HG02938 (cell line): ENCODE measurements around the gene ARL4A.

Source experiments
- ATAC-seq: cut with Tn5 transposase; IDR thresholded peaks from one replicate; pipeline ENCODE4 v1.9.1; 2021; ENCODE audit warnings: mild to moderate bottlenecking, moderate library complexity; ENCODE audit not compliant: unreplicated experiment

The ARL4A gene

GRCh38 chr7:12722636-12723605, 35.5 kb downstream of the ARL4A start:
- no peak for ATAC-seq

GRCh38 chr7:12725575-12726316, 38.3 kb downstream of the ARL4A start:
- ATAC-seq, result no peak

GRCh38 chr7:12726908-12727307, 39.5 kb downstream of the ARL4A start:
- no peak for ATAC-seq

GRCh38 chr7:12727455-12728191, 40.2 kb downstream of the ARL4A start:
- ATAC-seq, result no peak

- ATAC-seq, result no peak
Measured at GRCh38 chr7:12728192-12728538, 40.7 kb downstream of the ARL4A start.

GRCh38 chr7:12729112-12729511, 41.7 kb downstream of the ARL4A start:
- ATAC-seq, result no peak

- no peak for ATAC-seq
Measured at GRCh38 chr7:12730523-12730922, 43.1 kb downstream of the ARL4A start.

GRCh38 chr7:12731214-12731656, 43.8 kb downstream of the ARL4A start:
- no peak for ATAC-seq

- ATAC-seq, result no peak
Measured at GRCh38 chr7:12731775-12732174, 44.3 kb downstream of the ARL4A start.

- ATAC-seq, result no peak
Measured at GRCh38 chr7:12732428-12732827, 45.0 kb downstream of the ARL4A start.

GRCh38 chr7:12735923-12736322, 48.5 kb downstream of the ARL4A start:
- no peak for ATAC-seq

GRCh38 chr7:12737373-12737772, 49.9 kb downstream of the ARL4A start:
- no peak for ATAC-seq

GRCh38 chr7:12737836-12738235, 50.4 kb downstream of the ARL4A start:
- no peak for ATAC-seq

- no peak for ATAC-seq
Measured at GRCh38 chr7:12738665-12739064, 51.2 kb downstream of the ARL4A start.
